Activated CD4-positive, CD25-positive, alpha-beta regulatory T cell treated with anti-CD3 and anti-CD28 coated beads, Interleukin-2, amount 50 U/mL, for 72 hours (primary cell): ENCODE measurements around the gene LEP.
"Not testable (repeated sequence)": the region's sequence is repeated elsewhere in the genome, so short reads cannot be mapped to it uniquely, and the experiment has no call there.

Experiments used
- DNase-seq: peaks from one replicate; pipeline ENCODE4 v3.0.0; 2021

Gene LEP

GRCh38 chr7:128211626-128212025 is 29.5 kb upstream of the LEP start:
- no peak for DNase-seq

GRCh38 chr7:128214463-128214862 is 26.6 kb upstream of the LEP start:
- DNase-seq, result no peak

- DNase-seq, result no peak
These were observed 25.8 kb upstream of the LEP start for GRCh38 chr7:128215281-128215680.

- DNase-seq, result no peak
These were observed 25.3 kb upstream of the LEP start for GRCh38 chr7:128215739-128216138.

GRCh38 chr7:128217030-128217805 is 23.9 kb upstream of the LEP start:
- no peak for DNase-seq

- DNase-seq, result no peak
These were observed 23.0 kb upstream of the LEP start for GRCh38 chr7:128217967-128218652.

- DNase-seq, result no peak
These were observed 21.4 kb upstream of the LEP start for GRCh38 chr7:128219636-128220035.

- no peak for DNase-seq
These were observed 19.1 kb upstream of the LEP start for GRCh38 chr7:128221929-128222403.

GRCh38 chr7:128226132-128226980 is 14.7 kb upstream of the LEP start:
- DNase-seq, result no peak

GRCh38 chr7:128227271-128227670 is 13.8 kb upstream of the LEP start:
- DNase-seq, result no peak

- no peak for DNase-seq
These were observed 10.1 kb upstream of the LEP start for GRCh38 chr7:128231021-128231420.

GRCh38 chr7:128231677-128232076 is 9.4 kb upstream of the LEP start:
- no peak for DNase-seq

GRCh38 chr7:128233471-128233870 is 7.6 kb upstream of the LEP start:
- no peak for DNase-seq

- DNase-seq, result no peak
These were observed 6.5 kb upstream of the LEP start for GRCh38 chr7:128234476-128235026.

- no peak for DNase-seq
These were observed 5.6 kb upstream of the LEP start for GRCh38 chr7:128235471-128235870.

- no peak for DNase-seq
These were observed 4.0 kb upstream of the LEP start for GRCh38 chr7:128236924-128237586.

- DNase-seq, result not testable (repeated sequence)
These were observed 1.9 kb upstream of the LEP start for GRCh38 chr7:128239146-128239545.

- no peak for DNase-seq
These were observed 1.6 kb downstream of the LEP start for GRCh38 chr7:128242661-128243060.

- DNase-seq, result no peak
These were observed 2.2 kb downstream of the LEP start for GRCh38 chr7:128243273-128243672.

- no peak for DNase-seq
These were observed 3.8 kb downstream of the LEP start for GRCh38 chr7:128244861-128245260.

- DNase-seq, result no peak
These were observed 6.0 kb downstream of the LEP start for GRCh38 chr7:128247108-128247507.

GRCh38 chr7:128247640-128248194 is 6.6 kb downstream of the LEP start:
- no peak for DNase-seq
